Measurements from ENCODE around the gene EGR1.
"Not testable (repeated sequence)": the region's sequence is repeated elsewhere in the genome, so short reads cannot be mapped to it uniquely, and the experiment has no call there.

Gene EGR1

GRCh38 chr5:138468966-138469539 lies 3.8 kb downstream of the EGR1 start:
- FAIRE-seq (no peak), DNase-seq (ENCODE audit: insufficient read length, low spot score) (no peak)

- FAIRE-seq (no peak), DNase-seq (ENCODE audit: insufficient read length, low spot score) (no peak)
These were observed 4.5 kb downstream of the EGR1 start for GRCh38 chr5:138469540-138470321.

- DNase-seq (ENCODE audit: insufficient read length, low spot score) (no peak), FAIRE-seq (no peak)
These were observed 5.2 kb downstream of the EGR1 start for GRCh38 chr5:138470322-138471051.

- FAIRE-seq (no peak), DNase-seq (ENCODE audit: insufficient read length, low spot score) (no peak)
These were observed 5.7 kb downstream of the EGR1 start for GRCh38 chr5:138471052-138471361.

GRCh38 chr5:138472353-138472752 lies 7.1 kb downstream of the EGR1 start:
- no peak for DNase-seq (ENCODE audit: insufficient read length, low spot score)
- no peak for FAIRE-seq

GRCh38 chr5:138473151-138473550 lies 7.9 kb downstream of the EGR1 start:
- not testable (repeated sequence) for DNase-seq (ENCODE audit: insufficient read length, low spot score); FAIRE-seq

- no peak for FAIRE-seq
- DNase-seq (ENCODE audit: insufficient read length, low spot score) = no peak
These were observed 11.6 kb downstream of the EGR1 start for GRCh38 chr5:138476918-138477317.

GRCh38 chr5:138482638-138483037 lies 17.4 kb downstream of the EGR1 start:
- DNase-seq (ENCODE audit: insufficient read length, low spot score) = no peak
- FAIRE-seq = no peak

GRCh38 chr5:138488481-138488945 lies 23.2 kb downstream of the EGR1 start:
- FAIRE-seq = no peak
- DNase-seq (ENCODE audit: insufficient read length, low spot score) = no peak

GRCh38 chr5:138489683-138490061 lies 24.4 kb downstream of the EGR1 start:
- DNase-seq (ENCODE audit: insufficient read length, low spot score) (no peak), FAIRE-seq (no peak)

- DNase-seq (ENCODE audit: insufficient read length, low spot score) (no peak), FAIRE-seq (no peak)
These were observed 25.5 kb downstream of the EGR1 start for GRCh38 chr5:138490648-138491283.

GRCh38 chr5:138491284-138491648 lies 26.0 kb downstream of the EGR1 start:
- DNase-seq (ENCODE audit: insufficient read length, low spot score) = no peak
- FAIRE-seq = no peak

GRCh38 chr5:138491669-138492559 lies 26.6 kb downstream of the EGR1 start:
- DNase-seq (ENCODE audit: insufficient read length, low spot score) = peak; percentile 95
- no peak for FAIRE-seq

- FAIRE-seq (no peak), DNase-seq (ENCODE audit: insufficient read length, low spot score) (no peak)
These were observed 27.3 kb downstream of the EGR1 start for GRCh38 chr5:138492560-138493045.

- no peak for FAIRE-seq
- DNase-seq (ENCODE audit: insufficient read length, low spot score) = no peak
These were observed 30.1 kb downstream of the EGR1 start for GRCh38 chr5:138495351-138495750.

- DNase-seq (ENCODE audit: insufficient read length, low spot score) (no peak), FAIRE-seq (no peak)
These were observed 33.1 kb downstream of the EGR1 start for GRCh38 chr5:138498376-138498775.

- FAIRE-seq (no peak), DNase-seq (ENCODE audit: insufficient read length, low spot score) (no peak)
These were observed 36.8 kb downstream of the EGR1 start for GRCh38 chr5:138502121-138502520.

- FAIRE-seq = no peak
- no peak for DNase-seq (ENCODE audit: insufficient read length, low spot score)
These were observed 37.2 kb downstream of the EGR1 start for GRCh38 chr5:138502521-138502920.

GRCh38 chr5:138503487-138504270 lies 38.4 kb downstream of the EGR1 start:
- FAIRE-seq (peak; percentile 82), DNase-seq (ENCODE audit: insufficient read length, low spot score) (peak; percentile 47)

- FAIRE-seq (no peak), DNase-seq (ENCODE audit: insufficient read length, low spot score) (no peak)
These were observed 39.5 kb downstream of the EGR1 start for GRCh38 chr5:138504799-138505198.
